ENCODE measurements around the gene DCST2.
"Not testable (repeated sequence)": the region's sequence is repeated elsewhere in the genome, so short reads cannot be mapped to it uniquely, and the experiment has no call there.

DCST2 gene

DNA sequence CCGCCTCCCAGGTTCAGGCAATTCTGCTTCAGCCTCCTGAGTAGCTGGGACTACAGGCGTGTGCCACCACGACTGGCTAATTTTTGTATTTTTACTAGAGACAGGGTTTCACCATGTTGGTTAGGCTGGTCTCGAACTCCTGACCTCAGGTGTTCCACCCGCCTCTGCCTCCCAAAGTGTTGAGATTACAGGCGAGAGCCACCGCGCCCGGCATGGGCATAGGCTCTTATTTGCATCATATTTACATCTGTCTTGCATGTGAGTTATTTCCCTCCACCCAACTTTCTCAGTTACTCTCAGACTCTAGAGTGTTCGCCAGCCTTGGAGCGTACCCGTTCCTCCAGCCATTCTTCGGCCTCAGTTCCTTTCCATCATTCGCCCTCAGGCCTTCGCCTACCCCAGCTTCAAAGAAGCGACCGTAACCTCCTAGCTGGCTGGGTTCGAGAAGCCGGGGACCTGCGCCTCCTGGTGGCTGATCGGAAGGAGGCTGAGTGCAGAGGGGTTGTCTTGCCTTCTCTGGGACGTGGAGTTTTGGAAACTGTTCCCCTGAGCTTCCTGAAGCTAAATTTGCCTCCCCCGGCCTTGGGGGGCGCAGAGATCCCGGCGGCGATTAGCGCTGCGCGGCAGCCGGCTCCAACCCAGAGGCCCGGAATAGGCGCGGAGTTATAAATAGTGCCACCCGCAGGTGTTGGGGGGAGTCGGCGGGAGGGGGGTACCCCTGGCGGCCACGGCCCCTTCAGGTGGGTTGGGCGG, 34.6 kb downstream of the DCST2 start:
- peak in 1 of 3 experiments; percentile 82 for DNase-seq (ENCODE audit: low read depth in 3 of 3)

- no peak for DNase-seq (ENCODE audit: low read depth in 3 of 3)
Observed at GRCh38 chr1:154998201-154998780, 35.3 kb downstream of the DCST2 start.

DNA sequence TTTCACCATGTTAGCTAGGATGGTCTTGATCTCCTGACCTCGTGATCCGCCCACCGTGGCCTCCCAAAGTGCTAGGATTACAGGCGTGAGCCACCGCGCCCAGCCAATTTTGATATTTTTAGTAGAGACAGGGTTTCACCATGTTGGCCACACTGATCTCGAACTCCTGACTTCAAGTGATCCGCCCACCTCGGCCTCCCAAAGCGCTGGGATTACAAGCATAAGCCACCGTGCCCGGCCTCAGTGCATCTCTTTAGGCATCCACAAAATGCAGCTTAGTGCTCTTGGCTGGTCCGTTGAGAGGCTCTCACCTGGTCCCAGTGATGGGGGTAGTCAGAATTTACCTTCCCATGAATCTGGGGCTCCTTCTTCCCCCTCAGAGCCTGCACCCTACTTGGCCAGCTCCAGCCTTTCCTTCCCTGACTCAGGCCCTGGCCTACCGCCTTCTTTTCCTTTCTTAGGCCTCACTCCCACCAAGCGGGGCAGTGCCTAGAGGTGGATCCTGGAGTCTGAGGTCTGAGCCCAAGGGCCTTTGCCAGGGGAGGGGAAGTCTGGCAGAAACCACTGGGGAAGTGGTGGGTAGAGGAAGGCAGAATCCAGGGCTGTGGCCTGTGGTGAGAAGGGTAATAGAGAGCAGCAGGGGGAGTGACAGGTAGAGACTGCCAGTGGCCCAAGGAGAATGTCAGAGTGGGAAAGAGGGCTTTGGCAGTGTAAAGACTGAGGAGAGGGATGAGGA, 36.4 kb downstream of the DCST2 start:
- no peak for DNase-seq (ENCODE audit: low read depth in 3 of 3)

DNA sequence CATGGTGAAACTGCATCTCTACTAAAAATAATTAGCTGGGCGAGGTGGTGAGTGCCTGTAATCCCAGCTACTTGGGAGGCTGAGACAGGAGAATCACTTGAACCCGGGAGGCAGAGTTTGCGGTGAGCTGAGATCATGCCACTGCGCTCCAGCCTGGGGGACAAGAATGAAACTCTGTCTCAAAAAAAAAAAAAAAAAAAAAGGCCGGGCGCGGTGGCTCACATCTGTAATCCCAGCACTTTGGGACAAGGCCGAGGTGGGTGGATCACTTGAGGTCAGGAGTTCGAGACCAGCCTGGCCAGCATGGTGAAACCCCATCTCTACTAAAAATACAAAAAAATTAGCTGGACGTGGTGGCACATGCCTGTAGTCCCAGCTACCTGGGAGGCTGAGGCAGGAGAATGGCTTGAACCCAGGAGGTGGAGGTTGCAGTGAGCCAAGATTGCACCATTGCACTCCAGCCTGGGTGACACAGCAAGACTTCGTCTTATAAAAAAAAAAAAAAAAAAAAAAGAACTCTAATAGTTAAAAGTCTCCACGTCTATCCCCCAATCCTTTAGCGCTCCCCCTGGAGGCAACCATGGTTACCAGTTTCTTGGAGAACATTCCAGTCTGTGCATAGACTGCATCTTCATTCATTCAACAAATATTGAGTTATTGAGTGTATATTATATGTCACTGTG, 38.1 kb downstream of the DCST2 start:
- not testable (repeated sequence) for DNase-seq (ENCODE audit: low read depth in 3 of 3)

DNA sequence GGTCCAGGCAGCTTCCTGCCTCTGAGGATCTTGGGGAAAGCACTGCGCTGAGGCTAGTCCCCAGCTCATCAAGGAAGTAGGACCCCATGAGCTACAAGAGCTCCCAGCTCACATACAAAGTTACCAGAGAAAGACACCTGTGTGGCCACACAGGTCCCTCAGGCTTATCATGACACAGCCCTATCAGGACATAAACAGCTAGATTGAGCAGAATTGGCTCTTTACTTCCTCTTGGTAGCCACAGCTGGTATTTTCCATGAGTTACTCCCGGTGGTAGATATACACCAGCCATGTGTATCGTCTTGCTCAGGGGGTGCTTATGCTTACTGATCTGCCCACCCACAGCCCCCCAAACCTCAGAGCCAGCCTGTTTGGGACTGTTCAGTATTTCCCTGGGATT, 39.0 kb downstream of the DCST2 start:
- no peak for DNase-seq (ENCODE audit: low read depth in 3 of 3)

GRCh38 chr1:154994269-154994587, 39.4 kb downstream of the DCST2 start:
- DNase-seq (ENCODE audit: low read depth in 3 of 3): no peak

- DNase-seq (ENCODE audit: low read depth in 3 of 3): no peak
Observed at GRCh38 chr1:154993572-154994268, 39.9 kb downstream of the DCST2 start, which contains the start of gene LENEP. Gene LENEP (plus strand): TSS chr1:154993586. CDS start chr1:154993608, 22 bp downstream.

DNA sequence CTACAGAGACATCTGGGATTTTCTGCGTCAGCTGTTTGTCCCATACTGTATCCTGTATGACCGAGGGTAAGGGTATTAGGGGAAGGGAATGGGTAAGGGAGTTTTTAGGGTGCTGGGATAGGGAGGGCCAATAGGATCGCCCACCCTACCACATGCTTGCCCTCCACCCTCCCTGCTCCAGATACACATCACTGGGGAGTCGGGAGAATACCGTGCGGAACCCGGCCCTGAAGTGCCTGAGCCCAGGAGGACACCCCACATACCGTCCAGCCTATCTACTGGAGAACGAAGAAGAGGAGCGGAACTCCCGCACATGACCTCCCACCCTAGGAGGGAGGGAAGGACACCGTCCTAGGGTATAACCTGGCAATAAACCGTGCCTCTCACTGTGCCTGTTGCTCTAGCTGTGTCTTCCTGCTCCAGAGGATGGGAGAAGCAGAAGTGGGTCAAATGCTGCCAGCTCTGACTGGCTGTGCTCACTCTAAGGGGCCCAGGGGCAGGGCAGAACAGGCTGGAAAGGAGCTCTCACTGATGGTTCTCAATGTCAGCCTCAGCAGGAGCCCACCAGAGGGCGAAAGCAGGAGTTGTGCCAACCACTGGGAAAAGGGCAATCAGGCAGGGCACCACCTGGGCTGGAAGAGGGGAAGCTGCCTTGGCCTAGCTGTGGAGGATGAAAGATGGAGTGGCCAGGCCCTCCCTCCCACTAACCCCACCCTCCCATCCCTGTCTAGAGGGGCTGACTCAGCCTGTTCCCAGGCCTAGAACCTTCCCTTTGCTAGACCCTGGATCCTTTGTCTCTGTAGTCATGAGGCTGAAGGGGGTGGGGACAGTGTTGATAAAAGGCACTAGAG, 40.6 kb downstream of the DCST2 start:
- no peak for DNase-seq (ENCODE audit: low read depth in 3 of 3)

GRCh38 chr1:154990276-154990675, 43.3 kb downstream of the DCST2 start:
- DNase-seq (ENCODE audit: low read depth in 3 of 3): no peak

DNA sequence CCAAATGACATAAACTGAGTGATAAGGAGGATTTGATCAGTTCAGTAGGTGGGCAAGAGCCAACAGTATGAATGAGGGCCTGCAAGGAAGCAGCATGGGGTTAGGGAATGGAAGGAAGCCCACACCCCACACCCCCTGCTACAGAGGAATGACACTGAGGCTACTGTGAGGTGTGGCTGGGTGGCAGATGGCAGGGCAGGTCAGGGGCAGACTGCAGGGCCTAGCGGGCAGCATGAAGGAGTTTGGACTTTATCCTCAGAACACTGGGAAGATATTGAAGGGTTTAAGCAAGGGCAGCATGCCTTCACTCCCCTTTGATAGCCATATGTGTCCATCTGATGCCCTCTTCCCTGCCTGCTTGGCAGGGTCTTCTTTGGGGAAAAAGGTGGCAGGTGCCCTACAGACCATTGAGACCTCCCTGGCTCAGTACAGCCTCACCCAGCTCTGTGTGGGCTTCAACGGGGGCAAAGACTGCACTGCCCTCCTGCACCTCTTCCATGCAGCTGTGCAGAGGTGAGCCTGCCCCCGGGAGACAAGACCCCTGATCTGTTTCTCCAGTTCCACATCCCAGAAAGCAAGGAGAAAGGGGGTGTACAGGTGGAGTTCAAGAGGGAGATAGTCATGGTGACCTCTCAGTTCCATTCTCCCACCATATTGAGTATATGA, 44.3 kb downstream of the DCST2 start:
- DNase-seq (ENCODE audit: low read depth in 3 of 3): no peak

- DNase-seq (ENCODE audit: low read depth in 3 of 3): no peak
Observed at GRCh38 chr1:154988058-154988954, 45.3 kb downstream of the DCST2 start.

- DNase-seq (ENCODE audit: low read depth in 3 of 3): no peak
Observed at GRCh38 chr1:154987326-154987725, 46.3 kb downstream of the DCST2 start.

GRCh38 chr1:154986736-154987135, 46.8 kb downstream of the DCST2 start:
- DNase-seq (ENCODE audit: low read depth in 3 of 3): not testable (repeated sequence)

DNA sequence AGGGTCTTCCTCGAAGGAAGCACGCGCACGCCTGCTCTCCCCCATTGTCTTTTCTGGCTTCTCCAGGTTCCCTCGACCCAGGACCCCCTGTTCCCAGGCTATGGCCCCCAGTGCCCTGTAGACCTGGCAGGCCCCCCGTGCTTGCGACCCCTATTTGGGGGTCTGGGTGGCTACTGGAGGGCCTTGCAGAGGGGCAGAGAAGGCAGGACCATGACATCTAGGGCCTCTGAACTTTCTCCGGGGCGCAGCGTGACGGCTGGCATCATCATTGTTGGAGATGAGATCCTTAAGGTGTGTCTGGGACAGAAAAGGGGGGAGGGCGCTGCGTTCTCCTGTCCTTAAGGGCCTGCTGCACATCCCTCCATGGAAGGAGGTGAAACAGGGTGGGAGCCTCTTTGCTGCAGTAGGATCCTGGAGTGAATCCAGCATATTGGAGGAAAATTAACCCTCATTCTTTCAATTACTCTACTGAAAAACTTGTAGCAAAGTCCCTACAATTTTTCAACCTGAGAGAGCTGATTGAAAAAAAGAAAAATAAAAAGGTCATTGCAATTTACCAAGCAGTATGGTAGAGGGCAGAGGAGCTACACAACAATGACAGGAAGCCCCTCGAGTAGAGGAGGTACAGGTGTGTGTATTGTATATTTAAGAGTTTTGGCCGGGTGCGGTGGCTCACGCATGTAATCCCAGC, 49.7 kb downstream of the DCST2 start:
- DNase-seq (ENCODE audit: low read depth in 3 of 3): no peak

GRCh38 chr1:154982897-154983648, 50.5 kb downstream of the DCST2 start, which contains the start of gene FLAD1:
Gene FLAD1 (plus strand): TSS chr1:154983344. CDS start chr1:154983695, 351 bp downstream.
- peak; percentile 90 to 96 (median 96) for DNase-seq (ENCODE audit: low read depth in 3 of 3)

DNA sequence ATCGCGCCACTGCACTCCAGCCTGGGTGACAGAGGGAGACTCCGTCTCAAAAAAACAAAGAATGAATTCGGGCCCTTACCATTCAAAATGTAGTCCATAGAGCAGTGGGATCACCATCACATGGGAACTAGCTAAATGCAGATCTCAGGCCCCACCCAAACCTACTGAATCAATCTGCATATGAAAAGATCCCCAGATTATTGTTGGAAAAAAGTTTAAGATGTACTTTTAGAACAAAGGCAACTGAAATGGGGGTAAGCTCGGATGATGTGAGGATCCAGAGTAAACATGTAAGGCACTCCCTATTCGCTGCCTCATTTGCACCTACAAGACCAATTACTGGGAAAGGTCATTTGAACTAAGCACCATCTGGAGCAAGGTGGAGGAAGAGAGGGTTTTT, 51.2 kb downstream of the DCST2 start:
- no peak for DNase-seq (ENCODE audit: low read depth in 3 of 3)

GRCh38 chr1:154978360-154978759, 55.2 kb downstream of the DCST2 start:
- no peak for DNase-seq (ENCODE audit: low read depth in 3 of 3)

- not testable (repeated sequence) for DNase-seq (ENCODE audit: low read depth in 3 of 3)
Observed at GRCh38 chr1:154977762-154978161, 55.8 kb downstream of the DCST2 start.

Measured in stimulated activated CD4-positive, alpha-beta T cell treated with anti-CD3 and anti-CD28 coated beads, TNF-alpha, amount 100 ng/mL, for 24 hours (primary cell).